ENCODE measurements around the gene VPS13D. TPM values are rescaled to one million over a fixed set of nuclear protein-coding genes. Genes with fewer than 3 reads are reported as not detected.
A peak's percentile ranks its signal among the peaks of the same experiment; 100 is the strongest.

The VPS13D gene
- total and polyA plus RNA-seq, 2 of the 4 experiments (the other 2 are of a cell fraction): 9.0 to 16.3 TPM

- no peak for ATAC-seq (ENCODE audit: low read depth)
- no peak overlapping the region for H3K4me2 ChIP-seq (ENCODE audit: low read depth, low read length)
- TF ChIP-seq, protein P1, sequence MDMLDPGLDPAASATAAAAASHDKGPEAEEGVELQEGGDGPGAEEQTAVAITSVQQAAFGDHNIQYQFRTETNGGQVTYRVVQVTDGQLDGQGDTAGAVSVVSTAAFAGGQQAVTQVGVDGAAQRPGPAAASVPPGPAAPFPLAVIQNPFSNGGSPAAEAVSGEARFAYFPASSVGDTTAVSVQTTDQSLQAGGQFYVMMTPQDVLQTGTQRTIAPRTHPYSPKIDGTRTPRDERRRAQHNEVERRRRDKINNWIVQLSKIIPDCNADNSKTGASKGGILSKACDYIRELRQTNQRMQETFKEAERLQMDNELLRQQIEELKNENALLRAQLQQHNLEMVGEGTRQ (IDR thresholded peaks at IDR 0.05; ENCODE audit: low read depth, low read length): no peak
- TF ChIP-seq BHLHE40 (IDR thresholded peaks at IDR 0.05; ENCODE audit: low read depth, low read length) (no peak), NFE2L2 (IDR thresholded peaks at IDR 0.05; ENCODE audit: low read depth, low read length) (no peak), SMC3 (IDR thresholded peaks at IDR 0.05; ENCODE audit: low read depth, low read length) (no peak), RFX5 (IDR thresholded peaks at IDR 0.05; ENCODE audit: low read depth, low read length) (no peak), MXI1 (IDR thresholded peaks at IDR 0.05; ENCODE audit: borderline replicate concordance, low read depth, low read length) (no peak), CEBPB (IDR thresholded peaks at IDR 0.05; ENCODE audit: low read depth, low read length) (no peak), MAZ (IDR thresholded peaks at IDR 0.05; ENCODE audit: borderline replicate concordance, low read depth, low read length) (no peak)
- TF ChIP-seq, protein P2, sequence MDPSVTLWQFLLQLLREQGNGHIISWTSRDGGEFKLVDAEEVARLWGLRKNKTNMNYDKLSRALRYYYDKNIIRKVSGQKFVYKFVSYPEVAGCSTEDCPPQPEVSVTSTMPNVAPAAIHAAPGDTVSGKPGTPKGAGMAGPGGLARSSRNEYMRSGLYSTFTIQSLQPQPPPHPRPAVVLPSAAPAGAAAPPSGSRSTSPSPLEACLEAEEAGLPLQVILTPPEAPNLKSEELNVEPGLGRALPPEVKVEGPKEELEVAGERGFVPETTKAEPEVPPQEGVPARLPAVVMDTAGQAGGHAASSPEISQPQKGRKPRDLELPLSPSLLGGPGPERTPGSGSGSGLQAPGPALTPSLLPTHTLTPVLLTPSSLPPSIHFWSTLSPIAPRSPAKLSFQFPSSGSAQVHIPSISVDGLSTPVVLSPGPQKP (IDR thresholded peaks at IDR 0.05; ENCODE audit: borderline replicate concordance, low read depth, low read length): no peak
- 53% methylated on average over 7 of the region's 13 CpGs; no CpG with 5 or more reads in 1 of the 2 experiments for WGBS, 2 experiments (ENCODE audit: extremely low coverage in 2 of 2, insufficient read length in 1 of 2)
- H3K79me1 ChIP-seq (ENCODE audit: low read depth in 1 of 2, low read length in 2 of 2): peaks cover 4 to 28% of the 10 kb centered on the region in 2 experiments
- no peak overlapping the region for H3K23ac ChIP-seq (ENCODE audit: low read depth, low read length)
- H3K4me1 ChIP-seq (ENCODE audit: control insufficient read depth, insufficient read depth, low read length): peaks cover 3% of the 10 kb centered on the region
- no peak overlapping the region for H3K4ac ChIP-seq (ENCODE audit: low read depth, low read length)
- dilution Hi-C loops (cut with HindIII; ENCODE audit: low sequenced_read_pairs, unreplicated experiment) (no loop called here), in situ Hi-C loops (cut with MboI; ENCODE audit: low sequenced_read_pairs) (no loop called here), intact Hi-C loops (cut with micrococcal nuclease) (no loop called here)
- H3K9me3 ChIP-seq (ENCODE audit: control insufficient read depth, insufficient read depth, low read length): no peaks in the 10 kb centered on the region
- peak overlapping the region; percentile 93 for H2AFZ ChIP-seq (replicated peaks; ENCODE audit: low read length, poor library complexity)
- H3K27ac ChIP-seq (ENCODE audit: insufficient read depth, low read length): no peak overlapping the region
- no peak overlapping the region for H4K91ac ChIP-seq (ENCODE audit: insufficient read depth, low read depth, low read length)
- H3K4me3 ChIP-seq (ENCODE audit: insufficient read depth, low read depth, low read length): no peak overlapping the region
- BruUV-seq (replicated peaks): no TSS peak
- no peak overlapping the region for H2BK15ac ChIP-seq (ENCODE audit: low read depth, low read length)
- no peak overlapping the region for H2BK20ac ChIP-seq (ENCODE audit: low read depth, low read length)
- no peak overlapping the region; the same call in 1 of the 2 replicates for H3K14ac ChIP-seq (replicated peaks; ENCODE audit: low read depth, low read length)
- H3K36me3 ChIP-seq (ENCODE audit: control insufficient read depth, insufficient read depth, low read length): no peaks in the 10 kb centered on the region
- POLR2A ChIA-PET (ENCODE audit: unreplicated experiment): no interaction called here
- no peak overlapping the region for H4K5ac ChIP-seq (ENCODE audit: low read depth, low read length)
- H2BK120ac ChIP-seq (ENCODE audit: low read depth, low read length): no peak overlapping the region
- H3K56ac ChIP-seq (ENCODE audit: extremely low read depth, insufficient read depth, low read length): no peak overlapping the region
- H3K27me3 ChIP-seq (ENCODE audit: control insufficient read depth, insufficient read depth, low read length): no peaks in the 10 kb centered on the region; the same call in 1 of the 2 replicates
- H2AK5ac ChIP-seq (ENCODE audit: low read depth, low read length): no peak overlapping the region
- peak overlapping the region; percentile 1 for H2AK9ac ChIP-seq (replicated peaks; ENCODE audit: low read depth, low read length, poor library complexity)
- peaks cover 4% of the 10 kb centered on the region; the same call in 1 of the 2 replicates for H3K9me1 ChIP-seq (ENCODE audit: insufficient read depth, low read length)
- H4K20me1 ChIP-seq (ENCODE audit: insufficient read depth, low read length): peaks cover 20% of the 10 kb centered on the region; the same call in 1 of the 2 replicates
- no peak overlapping the region for H3K18ac ChIP-seq (ENCODE audit: low read depth, low read length)
- H2BK5ac ChIP-seq (ENCODE audit: low read depth, low read length, poor library complexity, severe bottlenecking): no peak overlapping the region
- peak overlapping the region; percentile 8 to 89; a peak in 2 of 4 replicates for H4K8ac ChIP-seq (ENCODE audit: low read depth in 2 of 2, low read length in 2 of 2)
- CTCF ChIA-PET: interaction anchor here (0.7 to 1.0 kb wide), 2 partner anchors 11 to 105 kb away, joined by 4 to 7 read pairs; no protein-coding TSS in a partner anchor
- no peak overlapping the region for H3K9ac ChIP-seq (ENCODE audit: low read depth, low read length)
- DNase-seq: no peak
Observed at GRCh38 chr1:12229386-12229834, 420 bp upstream of the VPS13D start.
